Measurements from ENCODE around the gene ZNF784.
A peak's percentile ranks its signal among the peaks of the same experiment; 100 is the strongest.

ZNF784 gene

GRCh38 chr19:55655648-55656040, 31.3 kb upstream of the ZNF784 start:
- no peak for DNase-seq

- DNase-seq, result peak; percentile 97
Measured at GRCh38 chr19:55654868-55655647, 30.7 kb upstream of the ZNF784 start, which contains the start of gene U2AF2. Gene U2AF2, plus strand, starts transcription at chr19:55655035. Its CDS starts 70 bp downstream, at chr19:55655105.

GRCh38 chr19:55654323-55654867, 30.0 kb upstream of the ZNF784 start:
- DNase-seq, result peak; percentile 100

GRCh38 chr19:55653651-55654322, 29.4 kb upstream of the ZNF784 start:
- DNase-seq, result peak; percentile 99

GRCh38 chr19:55652311-55653128, 28.2 kb upstream of the ZNF784 start:
- DNase-seq, result no peak

GRCh38 chr19:55651236-55651635, 26.9 kb upstream of the ZNF784 start:
- DNase-seq, result no peak

GRCh38 chr19:55650602-55651230, 26.4 kb upstream of the ZNF784 start:
- no peak for DNase-seq

GRCh38 chr19:55650126-55650557, 25.8 kb upstream of the ZNF784 start:
- DNase-seq, result no peak

- DNase-seq, result no peak
Measured at GRCh38 chr19:55649268-55650125, 25.1 kb upstream of the ZNF784 start.

- DNase-seq, result no peak
Measured at GRCh38 chr19:55648585-55649267, 24.4 kb upstream of the ZNF784 start.

GRCh38 chr19:55647732-55648584, 23.6 kb upstream of the ZNF784 start, which contains the start of gene CCDC106:
Gene CCDC106, plus strand, starts transcription at chr19:55648212. Its CDS starts 835 bp downstream, at chr19:55649047.
- peak; percentile 47 for DNase-seq

GRCh38 chr19:55646889-55647731, 22.7 kb upstream of the ZNF784 start:
- DNase-seq, result no peak

GRCh38 chr19:55645512-55645881, 21.1 kb upstream of the ZNF784 start:
- no peak for DNase-seq

GRCh38 chr19:55644842-55645511, 20.6 kb upstream of the ZNF784 start:
- DNase-seq, result no peak

GRCh38 chr19:55644191-55644833, 19.9 kb upstream of the ZNF784 start:
- DNase-seq, result no peak

GRCh38 chr19:55643887-55644176, 19.5 kb upstream of the ZNF784 start:
- no peak for DNase-seq

- DNase-seq, result peak; percentile 84
Measured at GRCh38 chr19:55643003-55643886, 18.9 kb upstream of the ZNF784 start, which contains the start of gene ZNF581. Gene ZNF581, plus strand, starts transcription at chr19:55643649. Its CDS starts 923 bp downstream, at chr19:55644572.

Measured in CD4-positive, alpha-beta T cell treated with Interleukin-10 for 1 hour (primary cell).